ENCODE measurements around the gene PAPPA.

The PAPPA gene

DNA sequence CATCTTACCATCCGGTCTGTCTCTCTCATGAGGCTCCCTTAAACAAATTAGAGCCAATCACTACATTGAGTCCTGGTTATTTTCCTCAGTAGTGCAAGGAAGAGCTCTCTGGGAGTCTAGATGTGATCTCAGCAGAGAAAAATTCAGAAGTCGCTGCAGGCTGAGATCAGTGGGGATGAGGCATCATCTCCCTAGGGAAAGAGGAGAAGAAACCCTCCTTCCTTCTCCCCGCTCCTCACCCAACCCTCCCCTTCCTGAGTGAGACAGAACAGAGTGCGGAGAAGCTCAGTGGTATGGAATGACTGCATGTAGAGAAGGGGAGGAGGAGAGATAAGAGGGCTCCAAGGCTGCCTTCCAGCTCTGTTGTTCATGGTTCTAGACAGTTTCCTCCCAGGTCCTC lies 80.5 kb downstream of the PAPPA start:
- ChIA-PET POLR2A (interaction anchor here (0.7 to 1.3 kb wide), 5 partner anchors 11 to 28 kb away, joined by 3 to 6 read pairs (median 4); no protein-coding TSS in a partner anchor), CTCF (interaction anchor here (0.7 to 0.9 kb wide), 3 partner anchors 52 to 82 kb away, joined by 3 read pairs; no protein-coding TSS in a partner anchor)
- TF ChIP-seq, protein P1, sequence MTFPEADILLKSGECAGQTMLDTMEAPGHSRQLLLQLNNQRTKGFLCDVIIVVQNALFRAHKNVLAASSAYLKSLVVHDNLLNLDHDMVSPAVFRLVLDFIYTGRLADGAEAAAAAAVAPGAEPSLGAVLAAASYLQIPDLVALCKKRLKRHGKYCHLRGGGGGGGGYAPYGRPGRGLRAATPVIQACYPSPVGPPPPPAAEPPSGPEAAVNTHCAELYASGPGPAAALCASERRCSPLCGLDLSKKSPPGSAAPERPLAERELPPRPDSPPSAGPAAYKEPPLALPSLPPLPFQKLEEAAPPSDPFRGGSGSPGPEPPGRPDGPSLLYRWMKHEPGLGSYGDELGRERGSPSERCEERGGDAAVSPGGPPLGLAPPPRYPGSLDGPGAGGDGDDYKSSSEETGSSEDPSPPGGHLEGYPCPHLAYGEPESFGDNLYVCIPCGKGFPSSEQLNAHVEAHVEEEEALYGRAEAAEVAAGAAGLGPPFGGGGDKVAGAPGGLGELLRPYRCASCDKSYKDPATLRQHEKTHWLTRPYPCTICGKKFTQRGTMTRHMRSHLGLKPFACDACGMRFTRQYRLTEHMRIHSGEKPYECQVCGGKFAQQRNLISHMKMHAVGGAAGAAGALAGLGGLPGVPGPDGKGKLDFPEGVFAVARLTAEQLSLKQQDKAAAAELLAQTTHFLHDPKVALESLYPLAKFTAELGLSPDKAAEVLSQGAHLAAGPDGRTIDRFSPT (tag by site-specific recombination; IDR thresholded peaks at IDR 0.05): 0 out of 2 replicates have a peak, but pooled peaks have one; percentile 20
- no peak for TF ChIP-seq ZNF660 (tag by site-specific recombination; IDR thresholded peaks at IDR 0.05)
- 0 out of 2 replicates have a peak, but pooled peaks have one; percentile 33 for TF ChIP-seq ZNF600 (tag by site-specific recombination; IDR thresholded peaks at IDR 0.05)
- TF ChIP-seq GLIS1 (tag by site-specific recombination; IDR thresholded peaks at IDR 0.05): 0 out of 2 replicates have a peak, but pooled peaks have one; percentile 22
- no peak for TF ChIP-seq ZBTB7A (tag by site-specific recombination; IDR thresholded peaks at IDR 0.05; ENCODE audit: low read depth)
- no peak overlapping the region for H3K27ac ChIP-seq (ENCODE audit: extremely low read depth, low read depth, low read length)
- H3K36me3 ChIP-seq (ENCODE audit: control insufficient read depth in 2 of 2, insufficient read depth in 1 of 2, low read length in 2 of 2): no peaks in the 10 kb centered on the region
- no peaks in the 10 kb centered on the region for H3K4me1 ChIP-seq (ENCODE audit: control insufficient read depth, insufficient read depth, low read length)
- H3K4me3 ChIP-seq (ENCODE audit: low read depth, low read length): no peak overlapping the region
- no peaks in the 10 kb centered on the region for H3K9me3 ChIP-seq (ENCODE audit: control insufficient read depth, insufficient read depth, low read depth, low read length)

- Histone ChIP-seq H3K9me3 (ENCODE audit: control insufficient read depth, insufficient read depth, low read depth, low read length) (no peaks in the 10 kb centered on the region), H3K27ac (ENCODE audit: extremely low read depth, low read depth, low read length) (no peak overlapping the region), H3K4me3 (ENCODE audit: low read depth, low read length) (no peak overlapping the region), H3K36me3 (ENCODE audit: control insufficient read depth in 2 of 2, insufficient read depth in 1 of 2, low read length in 2 of 2) (no peaks in the 10 kb centered on the region), H3K4me1 (ENCODE audit: control insufficient read depth, insufficient read depth, low read length) (no peaks in the 10 kb centered on the region)
- TF ChIP-seq ZNF311 (tag by site-specific recombination; IDR thresholded peaks at IDR 0.05; ENCODE audit: borderline replicate concordance): no peak
- TF ChIP-seq ZNF202 (tag by site-specific recombination; IDR thresholded peaks at IDR 0.05; ENCODE audit: borderline replicate concordance): no peak
- no peak for TF ChIP-seq ZNF473 (tag by site-specific recombination; IDR thresholded peaks at IDR 0.05)
- TF ChIP-seq HOXD13 (CRISPR knock-in tag; IDR thresholded peaks at IDR 0.05; ENCODE audit: borderline replicate concordance): no peak
- TF ChIP-seq ZNF2 (tag by site-specific recombination; IDR thresholded peaks at IDR 0.05): no peak
- no peak for TF ChIP-seq KLF1 (tag by site-specific recombination; IDR thresholded peaks at IDR 0.05)
- no peak for TF ChIP-seq ZNF423 (tag by site-specific recombination; IDR thresholded peaks at IDR 0.05)
- TF ChIP-seq ZNF214 (tag by site-specific recombination; IDR thresholded peaks at IDR 0.05; ENCODE audit: borderline replicate concordance): no peak
- TF ChIP-seq RBAK (tag by site-specific recombination; IDR thresholded peaks at IDR 0.05): no peak
- TF ChIP-seq HOXC10 (CRISPR knock-in tag; IDR thresholded peaks at IDR 0.05): no peak
- ChIA-PET CTCF (interaction anchor here (0.6 to 0.9 kb wide), 4 partner anchors 9 to 472 kb away, joined by 3 to 5 read pairs (median 3); no protein-coding TSS in a partner anchor), POLR2A (no interaction called here)
Observed at GRCh38 chr9:116236979-116237378, 83.4 kb downstream of the PAPPA start.

DNA sequence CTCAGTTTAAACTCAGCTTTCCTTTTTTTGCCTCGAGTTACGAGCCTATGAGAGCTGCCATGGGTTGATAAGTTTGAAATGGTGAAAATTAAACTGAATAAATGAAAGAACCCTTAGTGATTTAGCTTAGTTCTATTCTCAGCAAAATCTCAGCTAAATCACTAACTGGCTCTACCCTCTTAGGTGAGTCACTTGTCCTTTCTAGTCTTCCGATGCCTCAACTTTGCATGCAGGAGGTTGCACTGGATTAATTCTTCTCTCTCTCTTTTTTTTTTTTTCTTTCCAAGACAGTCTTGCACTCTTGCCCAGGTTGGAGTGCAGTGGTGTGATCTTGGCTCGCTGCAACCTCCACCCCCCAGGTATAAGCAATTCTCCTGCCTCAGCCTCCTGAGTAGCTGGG lies 83.9 kb downstream of the PAPPA start:
- ChIA-PET CTCF (interaction anchor here (0.6 to 0.9 kb wide), 4 partner anchors 9 to 472 kb away, joined by 3 to 5 read pairs (median 3); no protein-coding TSS in a partner anchor), POLR2A (no interaction called here)
- no peak overlapping the region for H3K4me3 ChIP-seq (ENCODE audit: low read depth, low read length)
- H3K4me1 ChIP-seq (ENCODE audit: control insufficient read depth, insufficient read depth, low read length): no peaks in the 10 kb centered on the region
- no peaks in the 10 kb centered on the region for H3K9me3 ChIP-seq (ENCODE audit: control insufficient read depth, insufficient read depth, low read depth, low read length)
- no peak overlapping the region for H3K27ac ChIP-seq (ENCODE audit: extremely low read depth, low read depth, low read length)
- no peaks in the 10 kb centered on the region for H3K36me3 ChIP-seq (ENCODE audit: control insufficient read depth in 2 of 2, insufficient read depth in 1 of 2, low read length in 2 of 2)
- TF ChIP-seq ZSCAN16 (tag by site-specific recombination; IDR thresholded peaks at IDR 0.05) (no peak), WT1 (tag by site-specific recombination; IDR thresholded peaks at IDR 0.05) (no peak), BCL11B (tag by site-specific recombination; IDR thresholded peaks at IDR 0.05; ENCODE audit: low read depth) (no peak), ZNF48 (tag by site-specific recombination; IDR thresholded peaks at IDR 0.05) (no peak), ZNF324 (tag by site-specific recombination; IDR thresholded peaks at IDR 0.05) (no peak), ZNF561 (tag by site-specific recombination; IDR thresholded peaks at IDR 0.05; ENCODE audit: borderline replicate concordance) (no peak), ZNF624 (tag by site-specific recombination; IDR thresholded peaks at IDR 0.05) (no peak), ZNF555 (tag by site-specific recombination; conservative IDR thresholded peaks at IDR 0.05) (no peak), ZBTB11 (tag by site-specific recombination; conservative IDR thresholded peaks at IDR 0.05; ENCODE audit: low read depth) (no peak)
- TF ChIP-seq, protein P2, sequence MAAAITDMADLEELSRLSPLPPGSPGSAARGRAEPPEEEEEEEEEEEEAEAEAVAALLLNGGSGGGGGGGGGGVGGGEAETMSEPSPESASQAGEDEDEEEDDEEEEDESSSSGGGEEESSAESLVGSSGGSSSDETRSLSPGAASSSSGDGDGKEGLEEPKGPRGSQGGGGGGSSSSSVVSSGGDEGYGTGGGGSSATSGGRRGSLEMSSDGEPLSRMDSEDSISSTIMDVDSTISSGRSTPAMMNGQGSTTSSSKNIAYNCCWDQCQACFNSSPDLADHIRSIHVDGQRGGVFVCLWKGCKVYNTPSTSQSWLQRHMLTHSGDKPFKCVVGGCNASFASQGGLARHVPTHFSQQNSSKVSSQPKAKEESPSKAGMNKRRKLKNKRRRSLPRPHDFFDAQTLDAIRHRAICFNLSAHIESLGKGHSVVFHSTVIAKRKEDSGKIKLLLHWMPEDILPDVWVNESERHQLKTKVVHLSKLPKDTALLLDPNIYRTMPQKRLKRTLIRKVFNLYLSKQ (tag by site-specific recombination; IDR thresholded peaks at IDR 0.05; ENCODE audit: borderline replicate concordance): no peak

Data from HEK293 (cell line).